ENCODE results near the gene RER1. TPM values are rescaled to one million over a fixed set of nuclear protein-coding genes. Genes with fewer than 3 reads are reported as not detected.
"Not testable (repeated sequence)": the region's sequence is repeated elsewhere in the genome, so short reads cannot be mapped to it uniquely, and the experiment has no call there.

Gene RER1
- total RNA-seq, 2 experiments from 2014 or later = 146 to 174 TPM

DNA sequence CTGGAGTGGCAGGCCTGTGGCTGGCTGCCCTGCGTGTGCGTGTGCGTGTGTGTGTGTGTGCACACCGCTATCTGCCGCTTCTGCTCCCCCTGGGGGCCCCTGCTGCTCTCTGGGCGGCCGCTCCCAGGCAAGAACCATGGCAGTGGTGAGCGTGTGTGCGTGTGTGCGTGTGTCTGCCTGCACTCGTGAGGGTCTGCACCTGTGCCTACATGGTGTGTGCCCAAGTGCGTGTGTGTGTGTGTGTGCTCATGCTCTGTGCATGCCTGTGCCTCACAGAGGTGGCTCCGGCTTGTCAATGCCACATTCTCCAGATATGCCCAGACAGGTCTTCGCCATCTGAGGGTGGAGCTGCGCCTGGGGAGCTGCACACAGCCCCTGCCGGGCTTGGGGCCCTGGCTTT is 39.5 kb downstream of the RER1 start:
- H3K27ac Mint-ChIP-seq = no peak overlapping the region
- H3K36me3 Mint-ChIP-seq = no peaks in the 10 kb centered on the region
- DNase-seq (no peak), ATAC-seq (no peak)
- CTCF ChIA-PET = interaction anchor here (1.7 kb wide), 1 partner anchor 117 kb away, joined by 13 read pairs; no protein-coding TSS in a partner anchor
- no peaks in the 10 kb centered on the region for H3K27me3 Mint-ChIP-seq
- no peaks in the 10 kb centered on the region for H3K4me1 Mint-ChIP-seq
- H3K9me3 Mint-ChIP-seq (ENCODE audit: low read depth) = no peaks in the 10 kb centered on the region
- H3K4me3 Mint-ChIP-seq = no peak overlapping the region

DNA sequence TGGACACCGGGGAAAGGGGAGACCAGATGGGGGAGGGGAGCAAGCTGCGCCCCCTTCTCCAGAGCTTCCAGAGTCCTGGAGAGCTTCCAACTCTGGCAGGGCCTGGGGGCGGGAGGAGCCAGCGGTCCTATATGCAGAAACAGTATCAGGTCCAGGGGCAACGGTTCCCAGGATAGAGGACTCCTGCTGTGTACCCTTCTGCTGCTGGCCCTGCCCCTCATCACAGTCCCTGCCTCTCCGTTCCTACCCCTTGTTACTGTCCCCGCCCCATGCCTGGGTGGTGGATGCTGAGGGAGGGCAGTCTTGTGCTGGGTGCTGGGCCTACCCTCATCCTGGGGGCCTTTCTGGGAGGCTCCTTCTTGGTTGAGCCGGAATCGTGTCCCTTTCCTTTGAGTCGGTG is 39.9 kb downstream of the RER1 start:
- Mint-ChIP-seq H3K4me3 (no peak overlapping the region), H3K9me3 (ENCODE audit: low read depth) (no peaks in the 10 kb centered on the region), H3K36me3 (no peaks in the 10 kb centered on the region), H3K4me1 (no peaks in the 10 kb centered on the region), H3K27ac (no peak overlapping the region), H3K27me3 (no peaks in the 10 kb centered on the region)
- ATAC-seq (no peak), DNase-seq (no peak)
- CTCF ChIA-PET = no interaction called here

DNA sequence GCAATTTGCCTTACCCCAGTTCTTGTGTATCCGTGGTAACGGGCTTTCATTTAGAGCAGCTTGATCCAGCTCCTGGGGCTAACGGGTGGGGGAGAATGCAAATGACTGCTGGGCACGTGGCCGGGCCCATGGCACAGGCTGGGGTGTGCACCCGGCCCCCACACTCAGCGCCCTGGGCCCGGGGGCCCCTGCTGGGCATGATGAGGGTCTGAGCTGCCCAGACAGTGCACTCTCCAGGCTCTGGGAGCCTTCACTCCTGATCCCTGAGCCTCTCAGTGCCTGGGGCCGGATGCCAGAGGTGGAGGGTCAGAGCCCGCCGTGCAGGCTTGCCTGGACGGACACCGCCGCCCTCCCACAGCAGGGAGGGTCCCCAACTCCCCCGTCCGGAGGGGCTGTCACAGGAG is 40.8 kb downstream of the RER1 start:
- Mint-ChIP-seq H3K4me3 (no peak overlapping the region), H3K4me1 (no peaks in the 10 kb centered on the region), H3K36me3 (no peaks in the 10 kb centered on the region), H3K9me3 (ENCODE audit: low read depth) (no peaks in the 10 kb centered on the region), H3K27ac (no peak overlapping the region), H3K27me3 (no peaks in the 10 kb centered on the region)
- no peak for DNase-seq
- CTCF ChIA-PET = no interaction called here
- ATAC-seq = no peak

DNA sequence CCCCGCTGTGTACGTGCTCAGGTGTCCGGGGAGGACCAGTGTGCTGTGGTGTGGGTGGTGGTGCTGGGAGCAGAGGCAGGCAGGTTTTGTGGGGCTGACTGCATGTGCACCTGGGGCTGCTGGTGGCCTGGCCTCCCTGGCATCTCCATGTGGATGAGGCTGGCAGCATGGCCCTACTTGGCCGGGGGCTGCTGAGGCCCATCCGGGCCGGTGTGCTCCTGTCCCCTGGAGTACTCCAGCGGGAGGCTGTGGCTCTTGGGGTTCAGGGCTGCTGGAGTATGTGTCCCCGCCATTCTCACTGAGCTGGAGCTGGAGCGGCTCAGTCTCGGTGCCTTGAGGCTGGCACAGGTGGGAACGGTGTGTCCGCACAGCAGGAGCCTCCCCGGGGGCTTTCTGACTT is 41.6 kb downstream of the RER1 start:
- no peaks in the 10 kb centered on the region for H3K9me3 Mint-ChIP-seq (ENCODE audit: low read depth)
- H3K4me1 Mint-ChIP-seq = no peaks in the 10 kb centered on the region
- no peak for ATAC-seq

DNA sequence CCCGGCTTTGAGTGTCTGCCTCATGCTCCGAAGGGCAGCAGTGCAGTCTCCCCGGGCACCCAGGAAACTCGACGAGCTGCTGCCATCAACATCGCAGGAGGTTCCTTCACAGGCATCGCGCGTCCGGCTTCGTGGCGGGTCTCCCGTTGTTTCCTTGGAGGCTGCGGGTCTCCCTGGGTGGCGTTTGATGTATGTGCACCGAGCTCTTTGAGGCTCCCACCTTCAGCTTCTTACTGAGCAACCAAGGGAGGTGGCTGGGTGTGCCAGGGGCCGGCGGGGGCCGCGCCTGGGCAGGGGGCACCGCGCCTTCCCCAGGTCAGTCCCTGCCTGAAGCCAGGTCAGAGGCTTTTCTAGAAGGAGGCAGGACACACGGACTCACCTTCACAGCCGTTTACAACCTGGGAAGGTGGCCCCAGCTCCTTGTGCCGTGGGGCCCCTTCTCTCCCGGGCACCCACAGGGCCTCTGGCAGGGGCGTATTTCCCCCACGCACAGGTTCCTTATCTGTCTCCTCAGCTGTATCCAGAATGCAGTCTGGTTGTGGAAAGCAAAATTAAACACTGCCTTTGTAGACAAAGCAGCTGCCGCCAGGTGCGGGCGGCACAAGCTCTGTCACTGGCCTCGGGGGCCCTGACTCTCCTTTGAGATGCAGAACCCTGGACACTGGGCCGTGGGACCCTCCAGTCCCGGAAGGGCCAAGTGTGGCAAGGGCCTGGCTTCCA is 42.5 kb downstream of the RER1 start:
- Mint-ChIP-seq H3K36me3 (no peaks in the 10 kb centered on the region), H3K27me3 (no peaks in the 10 kb centered on the region), H3K9me3 (ENCODE audit: low read depth) (no peaks in the 10 kb centered on the region), H3K27ac (no peak overlapping the region), H3K4me1 (no peaks in the 10 kb centered on the region), H3K4me3 (no peak overlapping the region)
- CTCF ChIA-PET = no interaction called here
- no peak for ATAC-seq
- DNase-seq = no peak

More for the DNA sequence above, 41.6 kb downstream of the RER1 start:
- Mint-ChIP-seq H3K36me3 (no peaks in the 10 kb centered on the region), H3K27ac (no peak overlapping the region), H3K4me3 (no peak overlapping the region), H3K27me3 (no peaks in the 10 kb centered on the region)
- DNase-seq = no peak
- CTCF ChIA-PET = no interaction called here

DNA sequence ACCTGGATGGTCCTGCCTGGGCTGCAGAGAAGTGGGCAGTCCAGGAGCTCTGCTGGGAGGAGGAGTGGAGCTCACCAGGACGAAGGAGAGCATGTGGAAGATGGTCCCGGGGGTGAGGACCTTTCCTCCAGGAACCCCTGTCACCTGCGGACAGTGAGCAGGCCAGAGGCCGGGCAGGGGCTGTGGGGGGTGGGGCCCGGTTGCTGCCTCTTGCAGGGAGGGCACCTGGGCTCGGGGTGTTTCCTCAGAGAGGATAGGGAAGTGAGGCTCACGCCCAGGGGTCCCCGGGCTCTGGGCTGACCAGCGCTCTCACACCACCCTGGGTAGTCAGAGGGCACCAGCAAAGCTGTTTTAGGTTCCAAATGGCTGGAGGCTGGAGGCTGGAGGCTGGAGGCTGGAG is 43.5 kb downstream of the RER1 start:
- CTCF ChIA-PET = no interaction called here
- DNase-seq = no peak
- Mint-ChIP-seq H3K27me3 (no peaks in the 10 kb centered on the region), H3K4me1 (peaks cover 4% of the 10 kb centered on the region), H3K4me3 (no peak overlapping the region), H3K27ac (no peak overlapping the region), H3K9me3 (ENCODE audit: low read depth) (no peaks in the 10 kb centered on the region), H3K36me3 (no peaks in the 10 kb centered on the region)
- no peak for ATAC-seq

DNA sequence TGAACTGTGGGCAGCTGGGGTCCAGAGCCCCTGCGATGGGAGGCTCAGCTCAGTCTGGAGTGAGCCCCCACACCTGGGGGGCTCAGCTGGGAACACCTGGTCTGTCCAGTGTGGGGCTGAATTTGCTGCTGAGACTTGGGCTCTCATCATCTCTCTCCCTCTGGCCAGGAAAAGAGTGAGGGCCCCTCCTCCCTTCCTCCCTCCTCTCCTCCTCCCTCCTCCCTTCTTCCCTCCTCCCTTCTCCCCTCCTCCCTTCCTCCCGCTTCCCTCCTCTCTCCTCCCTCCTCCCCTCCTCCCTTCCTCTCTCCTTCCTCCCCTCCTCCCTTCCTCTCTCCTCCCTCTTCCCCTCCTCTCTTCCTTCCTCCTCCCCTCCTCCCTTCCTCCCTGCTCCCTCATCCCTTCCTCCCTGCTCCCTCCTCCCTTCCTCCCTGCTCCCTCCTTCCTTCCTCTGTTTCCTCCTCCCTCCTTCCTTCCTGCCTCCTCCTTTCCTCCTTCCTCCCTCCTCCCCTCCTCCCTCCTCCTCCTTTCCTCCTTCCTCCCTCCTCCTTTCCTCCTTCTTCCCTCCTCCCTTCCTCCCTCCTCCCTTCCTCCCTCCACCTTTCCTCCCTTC is 44.2 kb downstream of the RER1 start:
- Mint-ChIP-seq H3K36me3 (no peaks in the 10 kb centered on the region), H3K27ac (no peak overlapping the region), H3K4me1 (peaks cover 4% of the 10 kb centered on the region), H3K27me3 (no peaks in the 10 kb centered on the region), H3K9me3 (ENCODE audit: low read depth) (no peaks in the 10 kb centered on the region), H3K4me3 (no peak overlapping the region)
- ATAC-seq = no peak
- no peak for DNase-seq
- CTCF ChIA-PET = no interaction called here

DNA sequence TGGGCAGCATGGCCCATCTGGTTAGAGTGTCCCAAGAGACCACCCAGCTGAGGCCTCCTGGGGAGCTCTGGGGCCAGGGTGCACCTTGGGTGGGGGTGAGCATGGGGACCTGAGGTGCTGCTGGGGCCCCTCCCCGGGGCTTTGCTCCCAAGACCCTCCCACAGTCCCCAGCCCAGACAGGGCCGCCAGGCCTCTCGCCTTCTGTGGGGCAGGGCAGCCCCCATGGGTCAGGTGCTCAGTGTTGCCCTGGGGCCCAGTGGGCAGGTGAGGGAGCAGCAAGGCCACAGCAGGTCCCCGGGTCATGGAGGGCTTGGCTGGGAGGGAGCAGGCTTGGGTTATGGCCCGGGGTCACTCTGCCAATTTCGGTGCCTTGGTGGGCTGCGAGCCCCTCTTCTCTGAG is 45.2 kb downstream of the RER1 start:
- no peak for ATAC-seq
- H3K36me3 Mint-ChIP-seq = no peaks in the 10 kb centered on the region

DNA sequence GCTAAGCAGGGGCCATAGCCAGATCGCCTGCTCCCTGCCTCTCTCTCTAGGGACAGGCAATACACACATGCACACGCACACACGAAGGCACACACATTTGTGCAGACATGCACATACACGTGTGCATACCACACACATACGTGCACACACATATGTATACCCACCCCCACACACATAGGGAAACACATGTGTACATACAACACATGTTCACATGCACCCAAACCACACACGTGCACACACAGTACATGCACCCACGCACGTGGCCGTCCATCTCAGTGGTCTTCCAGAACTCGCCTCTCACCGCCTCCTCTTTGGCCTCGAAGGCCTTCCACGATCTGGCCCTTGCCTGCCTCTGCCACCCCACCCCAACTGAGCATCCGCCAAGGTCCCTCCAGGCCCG is 46.0 kb downstream of the RER1 start:
- ATAC-seq (no peak), DNase-seq (no peak)
- Mint-ChIP-seq H3K27me3 (peaks cover 4% of the 10 kb centered on the region), H3K27ac (no peak overlapping the region), H3K4me3 (no peak overlapping the region), H3K4me1 (peaks cover 4% of the 10 kb centered on the region), H3K36me3 (no peaks in the 10 kb centered on the region), H3K9me3 (ENCODE audit: low read depth) (no peaks in the 10 kb centered on the region)
- CTCF ChIA-PET = no interaction called here

More for the DNA sequence above, 45.2 kb downstream of the RER1 start:
- Mint-ChIP-seq H3K27me3 (no peaks in the 10 kb centered on the region), H3K27ac (no peak overlapping the region), H3K9me3 (ENCODE audit: low read depth) (no peaks in the 10 kb centered on the region), H3K4me3 (no peak overlapping the region), H3K4me1 (peaks cover 4% of the 10 kb centered on the region)
- CTCF ChIA-PET = no interaction called here
- no peak for DNase-seq

DNA sequence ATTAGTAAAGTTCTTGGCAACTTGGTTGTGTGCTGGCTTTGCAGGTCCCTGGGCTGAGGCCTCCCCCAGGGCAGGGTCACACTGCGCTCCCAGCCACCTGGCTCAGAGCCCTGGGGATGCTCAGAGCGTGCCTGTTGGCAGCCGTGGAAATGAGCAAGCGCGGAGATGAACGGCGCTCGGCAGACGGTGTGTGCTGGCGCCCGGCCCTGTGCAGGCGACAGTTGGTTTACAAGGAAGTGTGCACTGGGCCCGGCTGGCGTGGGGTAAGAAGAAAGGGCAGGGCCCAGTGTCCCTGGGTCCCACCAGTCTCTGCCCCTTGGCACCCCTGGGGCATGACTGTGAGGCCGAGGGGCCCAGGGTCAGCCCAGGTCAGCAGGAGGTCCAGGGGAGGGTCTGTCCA is 46.4 kb downstream of the RER1 start:
- no peak for DNase-seq
- no peaks in the 10 kb centered on the region for H3K36me3 Mint-ChIP-seq
- CTCF ChIA-PET = no interaction called here
- peaks cover 8% of the 10 kb centered on the region for H3K27me3 Mint-ChIP-seq
- H3K9me3 Mint-ChIP-seq (ENCODE audit: low read depth) = no peaks in the 10 kb centered on the region
- no peak for ATAC-seq
- H3K27ac Mint-ChIP-seq = no peak overlapping the region
- no peak overlapping the region for H3K4me3 Mint-ChIP-seq
- peaks cover 4% of the 10 kb centered on the region for H3K4me1 Mint-ChIP-seq

DNA sequence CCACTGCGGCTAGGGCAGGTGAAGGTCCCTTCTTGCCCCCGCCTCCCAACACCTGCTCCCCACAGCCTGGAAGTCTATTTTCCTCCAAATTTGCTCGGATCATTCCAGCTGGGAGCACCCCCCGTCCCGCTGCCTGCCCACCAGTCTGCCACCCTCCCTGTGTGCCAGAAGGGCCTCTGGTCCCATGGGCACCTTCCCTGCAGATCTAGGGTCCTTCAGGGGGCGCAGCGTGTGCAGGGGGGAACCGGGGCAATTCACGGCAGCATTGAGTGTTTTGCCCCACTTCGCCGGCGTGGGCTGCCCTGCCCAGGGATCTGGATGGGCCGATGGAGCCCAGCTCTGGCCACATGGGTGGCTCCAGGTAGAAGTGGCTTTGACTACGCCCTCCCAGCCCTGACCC is 47.0 kb downstream of the RER1 start:
- no peak overlapping the region for H3K4me3 Mint-ChIP-seq
- peaks cover 4% of the 10 kb centered on the region for H3K4me1 Mint-ChIP-seq
- no peak for DNase-seq
- ATAC-seq = no peak
- no peaks in the 10 kb centered on the region for H3K36me3 Mint-ChIP-seq
- CTCF ChIA-PET = no interaction called here
- peaks cover 10% of the 10 kb centered on the region for H3K27me3 Mint-ChIP-seq
- no peak overlapping the region for H3K27ac Mint-ChIP-seq
- H3K9me3 Mint-ChIP-seq (ENCODE audit: low read depth) = no peaks in the 10 kb centered on the region

DNA sequence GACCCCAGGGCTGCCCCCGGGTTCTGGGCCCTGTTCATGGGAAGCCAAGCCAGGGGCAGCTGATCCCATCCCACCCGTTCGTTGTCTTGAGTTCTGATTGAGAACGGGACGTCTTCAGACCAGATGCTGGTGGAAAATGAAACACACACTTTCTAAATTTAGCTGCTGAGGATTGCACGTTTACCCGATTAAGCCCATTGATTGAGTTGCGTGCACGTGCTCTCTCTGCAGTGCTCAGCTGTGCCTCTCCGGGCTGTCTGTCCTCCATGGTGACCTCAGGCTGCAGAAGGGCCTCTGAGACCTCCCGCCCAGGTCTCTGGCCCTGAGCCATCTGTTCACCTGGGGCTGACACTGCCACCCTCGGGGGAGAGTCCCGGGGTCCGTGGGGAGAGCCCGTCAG is 47.7 kb downstream of the RER1 start:
- Mint-ChIP-seq H3K36me3 (no peaks in the 10 kb centered on the region), H3K27me3 (peaks cover 10% of the 10 kb centered on the region), H3K27ac (no peak overlapping the region), H3K4me3 (no peak overlapping the region), H3K9me3 (ENCODE audit: low read depth) (no peaks in the 10 kb centered on the region), H3K4me1 (peaks cover 4% of the 10 kb centered on the region)
- ATAC-seq = no peak
- CTCF ChIA-PET = no interaction called here
- no peak for DNase-seq

DNA sequence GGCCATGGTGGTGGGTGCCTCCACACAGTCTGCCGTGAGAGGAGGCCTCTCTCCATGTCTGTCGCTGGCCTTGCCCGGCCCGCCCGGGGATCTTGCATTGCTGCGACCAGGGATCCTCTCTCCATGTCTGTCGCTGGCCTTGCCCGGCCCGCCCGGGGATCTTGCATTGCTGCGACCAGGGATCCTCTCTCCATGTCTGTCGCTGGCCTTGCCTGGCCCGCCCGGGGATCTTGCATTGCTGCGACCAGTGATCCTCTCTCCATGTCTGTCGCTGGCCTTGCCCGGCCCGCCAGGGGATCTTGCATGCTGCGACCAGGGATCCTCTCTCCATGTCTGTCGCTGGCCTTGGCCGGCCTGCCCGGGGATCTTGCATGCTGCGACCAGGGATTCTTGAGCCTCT is 48.7 kb downstream of the RER1 start:
- CTCF ChIA-PET; H3K27ac Mint-ChIP-seq; ATAC-seq; H3K36me3 Mint-ChIP-seq; H3K4me1 Mint-ChIP-seq; DNase-seq; H3K4me3 Mint-ChIP-seq; H3K9me3 Mint-ChIP-seq (ENCODE audit: low read depth): not testable (repeated sequence)
- peaks cover 16% of the 10 kb centered on the region for H3K27me3 Mint-ChIP-seq

DNA sequence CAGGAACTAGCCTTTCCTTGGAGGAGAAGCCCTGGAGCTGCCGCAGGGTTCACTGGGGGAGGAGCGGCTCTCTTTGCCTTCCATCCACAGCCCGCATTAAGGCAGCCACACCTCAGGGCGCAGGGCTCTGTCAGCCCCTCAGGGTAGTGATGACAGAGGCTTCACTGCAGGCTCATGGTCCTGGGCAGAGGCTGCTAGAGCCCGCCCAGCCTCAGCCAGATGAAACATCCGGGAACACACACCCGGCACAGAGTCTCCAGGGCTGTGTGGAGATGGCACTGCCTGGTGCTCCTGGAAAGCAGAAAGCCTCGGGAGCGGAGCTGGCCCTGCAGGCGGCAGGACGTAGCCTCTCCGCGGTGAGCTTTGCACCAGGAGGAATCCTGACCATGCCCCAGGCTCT is 50.1 kb downstream of the RER1 start:
- no peak overlapping the region for H3K27ac Mint-ChIP-seq
- CTCF ChIA-PET = interaction anchor here (1.2 kb wide), 1 partner anchor 107 kb away, joined by 3 read pairs; no protein-coding TSS in a partner anchor
- peaks cover 4% of the 10 kb centered on the region for H3K4me1 Mint-ChIP-seq
- no peaks in the 10 kb centered on the region for H3K9me3 Mint-ChIP-seq (ENCODE audit: low read depth)
- H3K4me3 Mint-ChIP-seq = no peak overlapping the region
- H3K27me3 Mint-ChIP-seq = peaks cover 19% of the 10 kb centered on the region
- DNase-seq (no peak), ATAC-seq (no peak)
- H3K36me3 Mint-ChIP-seq = no peaks in the 10 kb centered on the region

Measured in activated CD8-positive, alpha-beta memory T cell treated with anti-CD3 and anti-CD28 coated beads, Interleukin-2, amount 10 ng/mL, durations not matched to agents 7 days and 5 days (primary cell).